Mammary epithelial cell (primary cell): Measurements from ENCODE around the gene PFKFB4.

Source experiments
- EZH2 ChIP-seq: IDR thresholded peaks from 2 replicates; pipeline ENCODE4 v1.6.1; 2012; ENCODE audit warnings: low read length, inconsistent platforms, borderline replicate concordance
- TF ChIP-seq, protein P1 (sequence below), 2 donors: IDR thresholded peaks in 1 of 2; conservative IDR thresholded peaks in 1 of 2; 2 replicates each; pipeline ENCODE4 v1.5.1; 2011 to 2012; ENCODE audit warnings: inconsistent platforms in 2 of 2, low read length in 2 of 2, mild to moderate bottlenecking in 2 of 2, control low read depth in 1 of 2, low read depth in 1 of 2; ENCODE audit not compliant: insufficient read depth in 1 of 2; ENCODE audit errors: extremely low read depth in 1 of 2

GRCh38 chr3:48519277-48519643 lies 37.3 kb downstream of the PFKFB4 start:
- no peak for TF ChIP-seq EZH2
- TF ChIP-seq, protein P1, sequence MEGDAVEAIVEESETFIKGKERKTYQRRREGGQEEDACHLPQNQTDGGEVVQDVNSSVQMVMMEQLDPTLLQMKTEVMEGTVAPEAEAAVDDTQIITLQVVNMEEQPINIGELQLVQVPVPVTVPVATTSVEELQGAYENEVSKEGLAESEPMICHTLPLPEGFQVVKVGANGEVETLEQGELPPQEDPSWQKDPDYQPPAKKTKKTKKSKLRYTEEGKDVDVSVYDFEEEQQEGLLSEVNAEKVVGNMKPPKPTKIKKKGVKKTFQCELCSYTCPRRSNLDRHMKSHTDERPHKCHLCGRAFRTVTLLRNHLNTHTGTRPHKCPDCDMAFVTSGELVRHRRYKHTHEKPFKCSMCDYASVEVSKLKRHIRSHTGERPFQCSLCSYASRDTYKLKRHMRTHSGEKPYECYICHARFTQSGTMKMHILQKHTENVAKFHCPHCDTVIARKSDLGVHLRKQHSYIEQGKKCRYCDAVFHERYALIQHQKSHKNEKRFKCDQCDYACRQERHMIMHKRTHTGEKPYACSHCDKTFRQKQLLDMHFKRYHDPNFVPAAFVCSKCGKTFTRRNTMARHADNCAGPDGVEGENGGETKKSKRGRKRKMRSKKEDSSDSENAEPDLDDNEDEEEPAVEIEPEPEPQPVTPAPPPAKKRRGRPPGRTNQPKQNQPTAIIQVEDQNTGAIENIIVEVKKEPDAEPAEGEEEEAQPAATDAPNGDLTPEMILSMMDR (conservative IDR thresholded peaks at IDR 0.05 in 1 of 2, IDR thresholded peaks at IDR 0.05 in 1 of 2; ENCODE audit: extremely low read depth in 1 of 2, insufficient read depth in 1 of 2, low read depth in 1 of 2, low read length in 2 of 2) = no peak
